ENCODE results near the gene CWC22. TPM values are rescaled to one million over a fixed set of nuclear protein-coding genes. Genes with fewer than 3 reads are reported as not detected.
"Not testable (repeated sequence)": the region's sequence is repeated elsewhere in the genome, so short reads cannot be mapped to it uniquely, and the experiment has no call there.

The CWC22 gene
- polyA plus RNA-seq, 3 donors: 39.6 to 44.7 (median 41.8) TPM

DNA sequence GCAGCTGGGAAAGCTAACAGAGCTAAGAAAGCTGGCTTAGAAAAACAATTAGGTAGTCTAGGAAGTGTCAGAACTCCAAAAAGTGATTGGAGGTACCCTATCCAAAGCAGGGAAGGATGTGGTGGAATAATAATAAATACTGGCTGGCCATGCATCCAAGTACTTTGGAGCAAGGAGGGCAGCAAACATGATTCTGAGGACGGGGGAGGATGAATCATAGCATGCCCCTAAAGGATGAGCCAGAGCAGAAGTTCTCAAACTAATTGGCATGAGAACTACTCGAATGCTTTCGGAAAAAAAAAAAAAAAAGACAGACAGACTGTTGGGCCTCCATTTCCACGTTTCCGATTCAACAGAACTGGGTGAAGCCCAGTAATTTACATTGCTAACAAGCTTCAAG, 2.4 kb downstream of the CWC22 start:
- no peak for DNase-seq (ENCODE audit: low read depth in 3 of 3, low spot score in 2 of 3)

- no peak for DNase-seq (ENCODE audit: low read depth in 3 of 3, low spot score in 2 of 3)
Measured at GRCh38 chr2:180003559-180003958, 3.5 kb downstream of the CWC22 start.

DNA sequence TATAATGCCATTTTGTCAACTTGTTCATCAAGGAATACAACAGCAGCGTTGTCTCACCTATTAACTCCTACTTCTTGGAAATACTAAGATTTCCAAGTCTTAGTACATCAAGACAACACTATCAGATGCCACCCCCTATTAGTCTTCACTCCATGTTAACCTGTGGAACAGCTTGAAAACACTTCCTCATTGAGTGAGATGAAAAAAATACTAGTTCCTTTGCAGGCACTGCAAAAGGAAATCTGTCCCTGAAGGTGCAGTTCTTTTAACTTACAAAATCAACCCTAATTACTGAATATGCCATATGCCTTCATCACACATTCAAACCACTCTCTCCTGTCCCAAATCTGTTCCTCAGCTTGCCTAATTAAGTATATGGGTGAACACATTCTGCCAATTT, 4.0 kb downstream of the CWC22 start:
- DNase-seq (ENCODE audit: low read depth in 3 of 3, low spot score in 2 of 3): no peak

- DNase-seq (ENCODE audit: low read depth in 3 of 3, low spot score in 2 of 3): no peak
Measured at GRCh38 chr2:180002198-180002770, 4.8 kb downstream of the CWC22 start.

- DNase-seq (ENCODE audit: low read depth in 3 of 3, low spot score in 2 of 3): no peak
Measured at GRCh38 chr2:180001726-180002125, 5.4 kb downstream of the CWC22 start.

- DNase-seq (ENCODE audit: low read depth in 3 of 3, low spot score in 2 of 3): no peak
Measured at GRCh38 chr2:180000434-180000833, 6.7 kb downstream of the CWC22 start.

DNA sequence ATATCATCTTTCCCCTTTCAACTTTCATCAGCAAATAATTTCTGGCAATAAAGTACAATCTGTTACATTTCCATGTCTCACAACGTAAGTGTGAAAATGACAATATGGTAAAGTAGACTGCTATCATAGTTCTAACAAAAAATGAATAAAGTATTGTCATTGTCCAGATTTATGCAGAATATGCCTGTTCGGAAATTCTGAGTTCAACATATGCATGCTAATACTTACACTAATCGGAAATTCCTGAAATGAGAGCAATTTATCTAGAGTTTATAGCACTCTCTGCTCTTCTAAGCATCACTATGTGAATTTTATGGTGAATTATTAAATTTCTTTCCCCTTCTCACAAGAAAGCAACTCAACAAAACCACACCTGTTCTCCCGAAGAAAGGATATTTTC, 8.1 kb downstream of the CWC22 start:
- no peak for DNase-seq (ENCODE audit: low read depth in 3 of 3, low spot score in 2 of 3)

GRCh38 chr2:179995741-179996515, 11.2 kb downstream of the CWC22 start:
- no peak for DNase-seq (ENCODE audit: low read depth in 3 of 3, low spot score in 2 of 3)

DNA sequence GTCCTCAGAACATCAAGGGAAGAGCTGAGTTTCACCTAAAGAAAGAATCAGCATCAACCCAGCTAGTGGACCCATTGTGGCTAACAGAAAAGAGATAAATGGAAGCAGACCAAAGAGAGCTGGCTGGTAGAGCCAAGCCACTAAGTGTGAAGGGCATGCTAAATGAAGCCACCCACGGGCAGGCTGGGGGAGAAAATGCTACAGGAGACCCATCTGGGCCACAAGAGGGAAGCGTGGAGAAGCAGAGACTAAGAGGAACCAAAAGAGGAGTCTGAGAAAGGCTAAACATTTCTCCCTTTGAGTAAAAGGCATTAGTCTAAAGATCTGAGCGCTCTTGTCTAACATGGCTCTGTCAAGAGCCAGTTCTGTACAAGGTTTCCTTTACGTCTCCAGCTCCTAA, 15.8 kb downstream of the CWC22 start:
- DNase-seq (ENCODE audit: low read depth in 3 of 3, low spot score in 2 of 3): no peak

GRCh38 chr2:179990676-179991317, 16.3 kb downstream of the CWC22 start:
- DNase-seq (ENCODE audit: low read depth in 3 of 3, low spot score in 2 of 3): no peak

DNA sequence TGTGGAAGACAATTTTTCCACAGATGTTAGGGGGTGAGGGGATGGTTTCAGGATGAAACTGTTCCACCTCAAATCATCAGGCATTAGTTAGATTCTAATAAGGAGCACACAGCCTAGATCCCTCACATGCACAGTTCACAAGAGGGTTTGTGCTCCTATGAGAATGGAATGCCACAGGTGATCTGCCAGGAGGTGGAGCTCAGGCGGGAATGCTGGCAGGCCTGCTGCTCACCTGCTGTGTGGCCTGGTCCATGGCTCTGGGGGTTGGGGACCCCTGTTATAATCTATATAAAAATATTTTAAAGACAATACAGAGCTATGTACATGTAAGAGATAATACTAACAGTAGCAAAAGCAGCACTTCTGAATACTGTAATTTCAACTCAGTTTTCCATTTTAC, 19.2 kb downstream of the CWC22 start:
- DNase-seq (ENCODE audit: low read depth in 3 of 3, low spot score in 2 of 3): no peak

GRCh38 chr2:179985163-179985820, 21.8 kb downstream of the CWC22 start:
- DNase-seq (ENCODE audit: low read depth in 3 of 3, low spot score in 2 of 3): no peak

DNA sequence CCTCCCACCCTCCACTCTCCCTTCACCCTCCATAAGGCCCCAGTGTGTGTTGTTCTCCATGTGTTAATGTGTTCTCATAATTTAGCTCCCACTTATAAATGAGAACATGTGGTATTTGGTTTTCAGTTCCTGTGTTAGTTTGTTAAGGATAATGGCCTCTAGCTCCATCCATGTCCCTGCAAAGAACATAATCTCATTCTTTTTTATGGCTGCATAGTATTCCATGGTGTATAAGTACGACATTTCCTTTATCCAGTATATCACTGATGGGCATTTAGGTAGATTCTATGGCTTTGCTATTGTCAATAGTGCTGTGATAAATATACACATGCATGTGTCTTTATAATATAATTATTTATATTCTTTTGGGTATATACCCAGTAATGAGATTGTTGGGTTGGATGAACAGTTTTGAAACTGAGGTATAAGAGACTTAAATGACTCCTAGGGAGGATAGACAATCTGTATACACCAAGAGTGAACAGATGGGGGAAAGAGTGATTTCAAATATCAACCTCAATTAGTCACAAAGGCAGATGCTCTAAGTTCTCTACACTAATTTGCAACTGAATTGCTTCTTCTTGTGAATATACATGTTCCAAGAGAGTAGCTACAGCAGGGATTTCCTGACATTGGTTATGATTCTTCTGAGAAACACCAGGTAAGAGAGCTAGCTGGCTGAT, 23.7 kb downstream of the CWC22 start:
- no peak for DNase-seq (ENCODE audit: low read depth in 3 of 3, low spot score in 2 of 3)

DNA sequence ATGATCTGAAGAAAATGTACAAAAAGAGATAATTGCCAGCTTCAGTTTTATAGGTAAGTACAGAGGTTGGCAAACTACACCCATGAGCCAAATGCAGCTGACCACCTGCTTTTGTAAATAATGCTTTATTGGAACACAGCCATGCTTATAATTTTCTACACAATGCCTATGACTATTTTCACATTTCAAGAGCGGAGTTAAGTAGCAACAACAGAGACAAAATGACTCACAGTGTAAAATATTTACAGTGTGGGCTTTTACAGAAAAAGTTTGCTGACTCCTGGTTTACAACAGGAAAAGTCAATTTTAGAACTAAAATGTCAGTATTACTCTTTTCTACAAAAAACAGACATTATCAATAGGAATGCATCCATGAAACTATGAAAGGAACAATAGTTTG, 26.0 kb downstream of the CWC22 start:
- DNase-seq (ENCODE audit: low read depth in 3 of 3, low spot score in 2 of 3): no peak

DNA sequence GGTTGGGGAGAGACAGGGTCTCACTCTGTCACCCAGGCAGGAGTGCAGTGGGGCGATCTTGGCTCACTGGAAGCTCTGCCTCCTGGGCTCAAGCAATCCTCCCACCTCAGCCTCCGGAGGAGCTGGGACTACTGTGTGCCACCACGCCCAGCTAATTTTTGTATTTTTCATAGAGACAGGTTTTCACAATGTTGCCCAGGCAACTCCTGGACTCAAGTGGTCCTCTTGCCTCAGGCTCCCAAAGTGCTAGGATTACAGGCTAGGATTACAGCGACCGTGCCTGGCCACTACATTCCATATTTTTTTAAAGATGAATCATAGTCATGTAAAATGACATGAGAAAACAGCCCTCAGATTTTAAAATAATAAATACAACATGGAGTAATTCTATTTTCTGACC, 32.3 kb downstream of the CWC22 start:
- no peak for DNase-seq (ENCODE audit: low read depth in 3 of 3, low spot score in 2 of 3)

DNA sequence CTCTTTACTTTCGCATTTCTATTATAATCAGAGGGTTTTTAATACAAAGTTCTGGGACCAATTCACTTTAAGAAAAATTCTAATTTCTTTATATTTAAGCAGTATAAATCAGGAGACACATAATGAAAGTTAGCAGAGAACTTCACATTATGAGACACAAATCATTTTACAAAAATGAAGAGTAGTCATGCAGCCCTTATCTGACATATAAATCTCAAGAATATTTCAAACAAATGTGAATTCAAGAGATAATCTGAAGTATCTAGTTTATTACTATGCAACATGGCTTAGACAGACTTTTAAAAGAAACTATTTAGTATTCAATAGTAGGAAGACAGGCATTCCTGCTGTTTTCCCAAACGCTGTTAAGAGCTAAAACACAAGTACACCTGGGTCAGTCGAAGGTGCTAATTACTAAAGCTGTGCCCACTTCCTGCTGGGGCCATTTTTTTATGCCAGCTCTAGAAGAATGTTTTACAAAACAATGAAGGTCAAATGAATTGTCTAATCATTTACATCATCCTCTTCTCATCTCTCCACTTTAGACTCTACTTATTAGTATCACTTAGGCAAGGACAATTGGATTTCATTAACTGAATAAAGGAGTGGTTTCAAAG, 40.2 kb downstream of the CWC22 start:
- no peak for DNase-seq (ENCODE audit: low read depth in 3 of 3, low spot score in 2 of 3)

GRCh38 chr2:179965291-179966258, 41.5 kb downstream of the CWC22 start:
- no peak for DNase-seq (ENCODE audit: low read depth in 3 of 3, low spot score in 2 of 3)

DNA sequence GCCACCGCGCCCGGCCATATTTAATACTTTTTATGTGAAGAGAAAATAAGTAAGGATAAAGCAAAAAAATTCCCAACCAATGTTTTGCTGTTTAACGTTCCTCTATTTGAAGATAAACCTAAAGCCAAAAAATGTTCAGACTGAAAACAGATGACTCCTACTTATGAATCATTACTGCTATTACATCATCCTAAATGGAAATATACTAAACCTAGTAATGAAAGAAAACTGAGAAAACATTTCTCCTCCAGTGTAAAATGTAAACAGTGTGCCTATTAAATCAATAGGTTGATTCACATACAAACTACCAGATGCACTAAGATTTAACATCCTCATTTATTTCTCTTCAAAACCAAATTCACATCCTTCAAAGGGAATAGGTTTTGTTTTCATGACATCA, 43.5 kb downstream of the CWC22 start:
- no peak for DNase-seq (ENCODE audit: low read depth in 3 of 3, low spot score in 2 of 3)

GRCh38 chr2:179958251-179958650, 48.8 kb downstream of the CWC22 start:
- not testable (repeated sequence) for DNase-seq (ENCODE audit: low read depth in 3 of 3, low spot score in 2 of 3)

All from right renal cortex interstitium (tissue), 3 donors.